K562 (cell line): Measurements from ENCODE around the gene ZNF335. TPM values are rescaled to one million over a fixed set of nuclear protein-coding genes. Genes with fewer than 3 reads are reported as not detected.

Experiments
- ARNT ChIP-seq, 2 experiments: fragments of 450-650 bp; IDR thresholded peaks; 2 replicates each; pipeline ENCODE4 v1.6.1; 2016; ENCODE audit warnings: mild to moderate bottlenecking in 1 of 2
- CBX3 ChIP-seq, 2 experiments: IDR thresholded peaks; 1 replicate in 1 of 2; 2 replicates in 1 of 2; pipeline ENCODE4 v1.6.1; 2012; ENCODE audit warnings: inconsistent platforms in 2 of 2, low read length in 2 of 2, borderline replicate concordance in 1 of 2, control low read depth in 1 of 2
- CHCHD3 ChIP-seq: fragments of 250-450 bp; sonication (Bioruptor Pico); IDR thresholded peaks from 2 replicates; pipeline ENCODE4 v2.1.2; 2022; ENCODE audit warnings: mild to moderate bottlenecking
- CREB3 ChIP-seq: fragments of 450-650 bp; conservative IDR thresholded peaks from 2 replicates; pipeline ENCODE4 v1.6.1; 2016; ENCODE audit warnings: missing genetic modification characterization, low read depth, mild to moderate bottlenecking, missing compliant biosample characterization, moderate library complexity
- E2F8 ChIP-seq: fragments of 450-650 bp; IDR thresholded peaks from 2 replicates; pipeline ENCODE4 v1.7.1; 2018; ENCODE audit warnings: mild to moderate bottlenecking, low read depth; ENCODE audit not compliant: partially characterized antibody
- ETS2 ChIP-seq: IDR thresholded peaks from 2 replicates; pipeline ENCODE4 v1.6.1; 2016; ENCODE audit warnings: borderline replicate concordance, missing genetic modification characterization, mild to moderate bottlenecking, moderate library complexity, missing compliant biosample characterization; ENCODE audit not compliant: poor library complexity, severe bottlenecking
- NELFE ChIP-seq: IDR thresholded peaks from 2 replicates; pipeline ENCODE4 v1.6.1; 2011; ENCODE audit warnings: mild to moderate bottlenecking; ENCODE audit not compliant: insufficient read depth, insufficient read length
- POLR2G ChIP-seq: fragments of 200-400 bp; formaldehyde crosslinking; IDR thresholded peaks from 2 replicates; pipeline ENCODE4 v1.6.1; 2017; ENCODE audit warnings: low read depth, mild to moderate bottlenecking, antibody characterized with exemption, low read length, moderate library complexity
- SAFB ChIP-seq: fragments of 200-400 bp; formaldehyde crosslinking; IDR thresholded peaks from 2 replicates; pipeline ENCODE4 v1.6.1; 2017; ENCODE audit warnings: low read depth, low read length, borderline replicate concordance
- SNRNP70 ChIP-seq: fragments of 200-400 bp; formaldehyde crosslinking; optimal IDR thresholded peaks from 2 replicates; pipeline ENCODE3; 2017; ENCODE audit warnings: low read depth, low read length
- TBL1XR1 ChIP-seq, 2 experiments: IDR thresholded peaks; 2 replicates each; pipeline ENCODE4 v1.6.1; 2012; ENCODE audit warnings: improper control_type of control experiment in 2 of 2, low read length in 2 of 2, mild to moderate bottlenecking in 1 of 2
- TRIM28 ChIP-seq: fragments of 450-650 bp; IDR thresholded peaks from 2 replicates; pipeline ENCODE4 v1.6.1; 2017
- USF1 ChIP-seq: sonication (generic); formaldehyde crosslinking; IDR thresholded peaks from 2 replicates; pipeline ENCODE4 v1.9.0; 2022; ENCODE audit warnings: mild to moderate bottlenecking, missing genetic modification reagents
- ZBTB2 ChIP-seq: fragments of 450-650 bp; IDR thresholded peaks from 2 replicates; pipeline ENCODE4 v1.6.1; 2016; ENCODE audit warnings: antibody characterized with exemption
- ZBTB26 ChIP-seq: fragments of 450-650 bp; formaldehyde crosslinking; IDR thresholded peaks from 2 replicates; pipeline ENCODE4 v1.4.0; 2022; ENCODE audit warnings: missing genetic modification characterization
- ZBTB49 ChIP-seq: sonication (generic); formaldehyde crosslinking; IDR thresholded peaks from 2 replicates; pipeline ENCODE4 v1.8.0; 2022; ENCODE audit warnings: missing genetic modification reagents, mild to moderate bottlenecking, borderline replicate concordance
- ZFP1 ChIP-seq: fragments of 450-650 bp; formaldehyde crosslinking; IDR thresholded peaks from 2 replicates; pipeline ENCODE4 v1.4.0; 2020; ENCODE audit warnings: mild to moderate bottlenecking, mixed read lengths
- polyA plus RNA-seq, 8 experiments: library from polyadenylated mRNA; depleted of rRNA in 4 of 8; stranded (reverse) in 5 of 8; unstranded in 3 of 8; fragments of >200 nt; fragmentation: Nextera tagmentation in 2 of 8; fragmentation: Illumina TruSeq in 1 of 8; extraction: Ambion mirVana in 2 of 8; extraction: Trizol in 1 of 8; gene quantifications; 2 replicates each; pipeline versions ENCODE4 v1.2.1 to v1.2.3, GENCODE V29; 2011 to 2014; ENCODE audit warnings: inconsistent platforms in 1 of 8, missing spikeins in 1 of 8
- total RNA-seq, 7 experiments: library from RNA; depleted of rRNA in 6 of 7; stranded (reverse); fragments of >200 nt in 6 of 7; fragmentation: Illumina TruSeq in 2 of 7; extraction: Trizol in 2 of 7; gene quantifications; 2 replicates each; pipeline versions ENCODE4 v1.2.1 to v1.2.3, GENCODE V29; 2011 to 2021; ENCODE audit warnings: low replicate concordance in 1 of 7

ZNF335 gene
- total and polyA plus RNA-seq, 9 of the 15 experiments (the other 6 are each of a cell fraction or from before 2014, with no cell fraction given) = 0.39 to 16.0 (median 7.6) TPM

GRCh38 chr20:45910670-45911485 is 61.1 kb downstream of the ZNF335 start (continued):
- TF ChIP-seq USF1 (CRISPR knock-in tag) = peak; percentile 45; the same call in 1 of the 2 replicates
- TF ChIP-seq ZBTB49 (CRISPR knock-in tag) = no peak
- no peak for TF ChIP-seq ZBTB2
- no peak for TF ChIP-seq SAFB
- no peak for TF ChIP-seq ETS2 (tag)
- TF ChIP-seq SNRNP70 = no peak
- no peak for TF ChIP-seq TRIM28
- TF ChIP-seq E2F8 = no peak
- no peak for TF ChIP-seq ZFP1 (CRISPR knock-in tag)
- no peak for TF ChIP-seq CBX3 (IDR thresholded peaks at IDR 0.05; ENCODE audit: borderline replicate concordance in 1 of 2, low read length in 2 of 2)
- TF ChIP-seq ZBTB26 (CRISPR knock-in tag) = peak; percentile 69; the same call in 1 of the 2 replicates
- TF ChIP-seq TBL1XR1 (IDR thresholded peaks at IDR 0.05; ENCODE audit: low read length in 2 of 2) = peak in 1 of 2 experiments; percentile 50; a peak in 2 of 4 replicates
- no peak for TF ChIP-seq ARNT (IDR thresholded peaks at IDR 0.05)
- TF ChIP-seq CHCHD3 = no peak
- peak; percentile 80 for TF ChIP-seq POLR2G
- no peak for TF ChIP-seq CREB3 (tag)
- TF ChIP-seq NELFE = no peak
